ENCODE measurements around the gene GNB5.

Gene GNB5

GRCh38 chr15:52121896-52122295 lies 69.3 kb downstream of the GNB5 start:
- no peak overlapping the region for H3K27ac ChIP-seq
- no peak for TF ChIP-seq CTCF (conservative IDR thresholded peaks at IDR 0.05; ENCODE audit: low read depth)
- POLR2A ChIA-PET (ENCODE audit: low non-redundant PET): no interaction called here
- CTCF ChIA-PET: no interaction called here
- no peak for DNase-seq (ENCODE audit: low spot score)

GRCh38 chr15:52121006-52121405 lies 70.2 kb downstream of the GNB5 start:
- no peak for DNase-seq (ENCODE audit: low spot score)
- POLR2A ChIA-PET (ENCODE audit: low non-redundant PET): no interaction called here
- TF ChIP-seq CTCF (conservative IDR thresholded peaks at IDR 0.05; ENCODE audit: low read depth): no peak
- CTCF ChIA-PET: interaction anchor here (0.6 to 0.7 kb wide), 2 partner anchors 22 to 53 kb away, joined by 3 read pairs; no protein-coding TSS in a partner anchor
- peak overlapping the region; percentile 49 for H3K27ac ChIP-seq

DNA sequence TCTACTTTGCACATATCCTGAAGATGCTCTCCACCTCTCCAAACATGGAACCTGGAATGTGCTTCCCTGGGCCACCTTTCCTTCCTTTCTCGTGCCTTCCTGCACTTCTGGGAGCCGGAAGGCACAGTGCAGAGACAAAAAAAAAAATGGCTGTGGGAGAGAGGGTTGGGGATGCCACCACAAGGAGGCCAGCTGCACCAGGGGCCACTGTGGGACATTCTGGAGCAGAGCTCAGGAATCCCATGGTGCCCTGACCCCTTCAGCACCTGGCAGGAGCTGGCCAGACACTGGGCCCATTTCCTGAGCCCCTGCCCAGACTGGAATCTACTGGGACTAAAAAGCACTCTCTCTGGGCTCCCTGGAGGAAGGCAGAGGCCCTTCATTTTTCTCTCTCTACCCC lies 70.7 kb downstream of the GNB5 start:
- POLR2A ChIA-PET (ENCODE audit: low non-redundant PET): no interaction called here
- CTCF ChIA-PET: interaction anchor here (0.7 to 1.0 kb wide), 2 partner anchors 19 to 52 kb away, joined by 3 read pairs; no protein-coding TSS in a partner anchor

GRCh38 chr15:52118969-52119749 lies 72.0 kb downstream of the GNB5 start:
- ChIA-PET POLR2A (ENCODE audit: low non-redundant PET) (no interaction called here), CTCF (interaction anchor here (0.7 kb wide), 1 partner anchor 9 kb away, joined by 3 read pairs; no protein-coding TSS in a partner anchor)
- peak overlapping the region; percentile 49 for H3K27ac ChIP-seq
- no peak for DNase-seq (ENCODE audit: low spot score)
- TF ChIP-seq CTCF (conservative IDR thresholded peaks at IDR 0.05; ENCODE audit: low read depth): no peak

More for the DNA sequence above, 70.7 kb downstream of the GNB5 start:
- no peak for DNase-seq (ENCODE audit: low spot score)
- peak overlapping the region; percentile 49 for H3K27ac ChIP-seq
- no peak for TF ChIP-seq CTCF (conservative IDR thresholded peaks at IDR 0.05; ENCODE audit: low read depth)

DNA sequence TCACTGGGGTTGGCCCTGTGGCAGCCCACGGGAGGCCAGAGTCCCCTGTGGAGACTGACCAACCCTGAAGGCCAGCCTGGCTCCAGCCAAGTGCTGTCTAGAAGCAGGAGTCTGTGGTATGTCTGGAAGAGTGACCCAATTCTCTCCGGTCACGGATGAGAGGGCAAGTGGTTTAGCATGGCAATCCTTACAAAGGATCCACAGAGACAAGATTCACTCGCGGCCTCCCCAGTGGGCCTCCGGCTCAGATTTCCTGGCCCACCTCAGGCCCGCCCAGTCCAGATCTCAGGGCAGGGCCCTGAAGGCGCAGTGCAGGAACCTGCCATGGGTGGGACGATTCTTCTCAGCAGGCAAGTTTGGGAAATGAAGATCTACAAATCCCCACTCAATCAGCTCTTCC lies 73.6 kb downstream of the GNB5 start:
- ChIA-PET CTCF (interaction anchor here (0.6 kb wide), 1 partner anchor 1884 kb away, joined by 8 read pairs; no protein-coding TSS in a partner anchor), POLR2A (ENCODE audit: low non-redundant PET) (no interaction called here)
- DNase-seq (ENCODE audit: low spot score): no peak
- H3K27ac ChIP-seq: peak overlapping the region; percentile 55
- TF ChIP-seq CTCF (conservative IDR thresholded peaks at IDR 0.05; ENCODE audit: low read depth): no peak

- POLR2A ChIA-PET (ENCODE audit: low non-redundant PET): no interaction called here
- CTCF ChIA-PET: no interaction called here
- H3K27ac ChIP-seq: no peak overlapping the region
- DNase-seq (ENCODE audit: low spot score): no peak
- no peak for TF ChIP-seq CTCF (conservative IDR thresholded peaks at IDR 0.05; ENCODE audit: low read depth)
Measured at GRCh38 chr15:52115598-52116427, 75.4 kb downstream of the GNB5 start.

Data from RWPE1 (cell line).